Neuronal stem cell (in vitro differentiated cells): Measurements from ENCODE around the gene TMEM244. TPM values are rescaled to one million over a fixed set of nuclear protein-coding genes. Genes with fewer than 3 reads are reported as not detected.

Experiments
- DNase-seq: peaks from one replicate; pipeline ENCODE4 v3.0.0-alpha.2; 2013; ENCODE audit warnings: low spot score
- H2AFZ ChIP-seq: one replicate; pipeline ENCODE4 v1.6.1; 2013; ENCODE audit warnings: mild to moderate bottlenecking, low read length, inconsistent platforms
- H2AK5ac ChIP-seq: 2 replicates; pipeline ENCODE4 v1.6.1; 2013; ENCODE audit warnings: low read depth, mild to moderate bottlenecking, inconsistent platforms, low read length, moderate library complexity, mixed read lengths
- H2BK120ac ChIP-seq: 2 replicates; pipeline ENCODE4 v1.6.1; 2013; ENCODE audit warnings: low read depth, mild to moderate bottlenecking, inconsistent platforms, low read length, moderate library complexity, mixed read lengths
- H2BK12ac ChIP-seq: one replicate; pipeline ENCODE4 v1.6.1; 2013; ENCODE audit warnings: low read length, inconsistent platforms
- H2BK15ac ChIP-seq: 2 replicates; pipeline ENCODE4 v1.6.1; 2013; ENCODE audit warnings: mild to moderate bottlenecking, low read length, inconsistent platforms, mixed read lengths
- H2BK5ac ChIP-seq: one replicate; pipeline ENCODE4 v1.6.1; 2013; ENCODE audit warnings: inconsistent platforms, mild to moderate bottlenecking, low read length, moderate library complexity
- H3K14ac ChIP-seq: one replicate; pipeline ENCODE4 v1.6.1; 2013; ENCODE audit warnings: low read length, inconsistent platforms
- H3K18ac ChIP-seq: 2 replicates; pipeline ENCODE4 v1.6.1; 2013; ENCODE audit warnings: low read length, inconsistent platforms
- H3K23ac ChIP-seq: 2 replicates; pipeline ENCODE4 v1.6.1; 2013; ENCODE audit warnings: low read depth, mild to moderate bottlenecking, mixed read lengths, low read length, inconsistent platforms; ENCODE audit not compliant: poor library complexity
- H3K27ac ChIP-seq: replicated peaks from 3 replicates; pipeline ENCODE4 v1.5.1; 2013; ENCODE audit warnings: low read length, inconsistent platforms
- H3K27me3 ChIP-seq, 3 experiments: 2 replicates each; pipeline ENCODE4 v1.6.1; 2013; ENCODE audit warnings: low read length in 3 of 3, mild to moderate bottlenecking in 2 of 3, inconsistent platforms in 1 of 3, low read depth in 1 of 3, mixed read lengths in 1 of 3, moderate library complexity in 1 of 3; ENCODE audit not compliant: control insufficient read depth in 3 of 3, insufficient read depth in 3 of 3
- H3K36me3 ChIP-seq, 2 donors: replicated peaks in 1 of 2; 2 replicates each; pipeline ENCODE4 v1.6.1; 2013; ENCODE audit warnings: low read length in 2 of 2; ENCODE audit not compliant: control insufficient read depth in 2 of 2, insufficient read depth in 2 of 2
- H3K4ac ChIP-seq: 2 replicates; pipeline ENCODE4 v1.6.1; 2013; ENCODE audit warnings: inconsistent platforms, mild to moderate bottlenecking, low read length, moderate library complexity
- H3K4me1 ChIP-seq, 2 donors: 1 replicate in 1 of 2; 2 replicates in 1 of 2; pipeline ENCODE4 v1.6.1; 2013; ENCODE audit warnings: low read length in 2 of 2, low read depth in 1 of 2; ENCODE audit not compliant: control insufficient read depth in 2 of 2, insufficient read depth in 1 of 2
- H3K4me2 ChIP-seq: one replicate; pipeline ENCODE4 v1.6.1; 2013; ENCODE audit warnings: mild to moderate bottlenecking, low read length, inconsistent platforms; ENCODE audit not compliant: insufficient read depth, poor library complexity, severe bottlenecking
- H3K4me3 ChIP-seq, 2 donors: 2 replicates each; pipeline ENCODE4 v1.5.1; 2013; ENCODE audit warnings: low read length in 2 of 2, mild to moderate bottlenecking in 2 of 2, inconsistent platforms in 1 of 2, moderate library complexity in 1 of 2
- H3K79me1 ChIP-seq: one replicate; pipeline ENCODE4 v1.6.1; 2013; ENCODE audit warnings: low read depth, mild to moderate bottlenecking, inconsistent platforms, low read length, moderate library complexity
- H3K9ac ChIP-seq: one replicate; pipeline ENCODE4 v1.6.1; 2013; ENCODE audit warnings: mild to moderate bottlenecking, low read depth, low read length, inconsistent platforms; ENCODE audit not compliant: poor library complexity
- H3K9me3 ChIP-seq, 2 donors: replicated peaks in 1 of 2; 2 replicates each; pipeline versions ENCODE3 to v1.6.1; 2013; ENCODE audit warnings: low read length in 2 of 2, mild to moderate bottlenecking in 2 of 2, inconsistent platforms in 1 of 2, low read depth in 1 of 2, mixed read lengths in 1 of 2, moderate library complexity in 1 of 2; ENCODE audit not compliant: control insufficient read depth in 2 of 2, insufficient read depth in 1 of 2
- H4K8ac ChIP-seq: one replicate; pipeline ENCODE4 v1.6.1; 2013; ENCODE audit warnings: low read depth, mild to moderate bottlenecking, inconsistent platforms, low read length, moderate library complexity
- H4K91ac ChIP-seq: one replicate; pipeline ENCODE4 v1.6.1; 2013; ENCODE audit warnings: low read length, low read depth, mild to moderate bottlenecking, inconsistent platforms; ENCODE audit not compliant: poor library complexity
- WGBS, 2 donors: extraction: QIAGEN DNeasy Blood & Tissue Kit; methylation state at CpG; one replicate each; pipeline ENCODE4 v1.1.7; 2013; ENCODE audit warnings: missing lambda C conversion rate in 2 of 2, mixed read lengths in 1 of 2; ENCODE audit not compliant: insufficient read length in 2 of 2, insufficient replicate concordance in 1 of 2; ENCODE audit errors: extremely low coverage in 2 of 2; 5-methylcytosine and 5-hydroxymethylcytosine counted together
- polyA plus RNA-seq, 2 experiments: library from polyadenylated mRNA; stranded (reverse); fragments of 200-250 nt; gene quantifications; one replicate each; pipeline ENCODE4 v1.2.3, GENCODE V29; 2013

The TMEM244 gene
- not detected for polyA plus RNA-seq (2013, experiment 1 of 2)
- polyA plus RNA-seq (2013, experiment 2 of 2): not detected

- Histone ChIP-seq H4K91ac (no peak within 1 kb of the TSS), H2AFZ (no peak within 1 kb of the TSS), H3K9me3 (no peaks in the 10 kb centered on the region), H3K9ac (no peak within 1 kb of the TSS), H3K36me3 (no peaks in the 10 kb centered on the region), H2AK5ac (no peak within 1 kb of the TSS), H2BK120ac (no peak within 1 kb of the TSS), H3K4me1 (no peaks in the 10 kb centered on the region), H2BK5ac (no peak within 1 kb of the TSS), H3K79me1 (no peaks in the 10 kb centered on the region), H3K23ac (no peak within 1 kb of the TSS), H3K4me2 (no peak within 1 kb of the TSS), H3K27ac (no peak within 1 kb of the TSS), H3K4me3 (no peak within 1 kb of the TSS), H3K18ac (no peak within 1 kb of the TSS), H2BK12ac (no peak within 1 kb of the TSS), H3K14ac (no peak within 1 kb of the TSS), H3K4ac (no peak within 1 kb of the TSS), H3K27me3 (no peaks in the 10 kb centered on the region), H4K8ac (no peak within 1 kb of the TSS), H2BK15ac (no peak within 1 kb of the TSS)
- DNase-seq: no peak
- no CpG with 5 or more reads among the region's 14 CpGs for WGBS, 2 donors
These were observed at the start of gene TMEM244 for GRCh38 chr6:129860908-129861665. TMEM244 (minus strand) TSS chr6:129861315; CDS start chr6:129861188, 127 bp downstream.

GRCh38 chr6:129908858-129909257 lies 47.7 kb upstream of the TMEM244 start:
- no peaks in the 10 kb centered on the region for H3K79me1 ChIP-seq
- no peak overlapping the region for H3K4me3 ChIP-seq
- H3K23ac ChIP-seq: no peak overlapping the region
- H2AK5ac ChIP-seq: no peak overlapping the region
- no peaks in the 10 kb centered on the region for H3K4me1 ChIP-seq
- no peak overlapping the region for H2BK120ac ChIP-seq
- H3K36me3 ChIP-seq: no peaks in the 10 kb centered on the region
- H3K4me2 ChIP-seq: no peak overlapping the region
- H3K27me3 ChIP-seq: peaks cover 0 to 5% (median 0%) of the 10 kb centered on the region in 3 experiments
- H2AFZ ChIP-seq: no peak overlapping the region
- no peak overlapping the region for H2BK12ac ChIP-seq
- no peak overlapping the region for H4K91ac ChIP-seq
- no peak overlapping the region for H4K8ac ChIP-seq
- no peak overlapping the region for H2BK5ac ChIP-seq
- no peak overlapping the region for H3K4ac ChIP-seq
- H3K9me3 ChIP-seq: peaks cover 0 to 1% of the 10 kb centered on the region in 2 donors
- no peak overlapping the region for H3K9ac ChIP-seq
- no peak overlapping the region for H2BK15ac ChIP-seq
- H3K27ac ChIP-seq: no peak overlapping the region
- DNase-seq: no peak
- no peak overlapping the region for H3K14ac ChIP-seq
- no peak overlapping the region for H3K18ac ChIP-seq

GRCh38 chr6:129908356-129908755 lies 47.2 kb upstream of the TMEM244 start:
- Histone ChIP-seq H2BK15ac (no peak overlapping the region), H4K91ac (no peak overlapping the region)

GRCh38 chr6:129906515-129907077 lies 45.5 kb upstream of the TMEM244 start:
- Histone ChIP-seq H2BK15ac (no peak overlapping the region), H2AFZ (no peak overlapping the region), H3K27me3 (peaks cover 0 to 5% (median 0%) of the 10 kb centered on the region in 3 experiments), H3K9ac (no peak overlapping the region), H3K36me3 (no peaks in the 10 kb centered on the region), H4K91ac (no peak overlapping the region), H3K4me1 (no peaks in the 10 kb centered on the region), H2BK12ac (no peak overlapping the region), H3K4me2 (no peak overlapping the region), H2BK120ac (no peak overlapping the region), H2AK5ac (no peak overlapping the region), H3K18ac (no peak overlapping the region), H3K14ac (no peak overlapping the region), H3K4ac (no peak overlapping the region), H3K79me1 (no peaks in the 10 kb centered on the region), H2BK5ac (no peak overlapping the region), H3K9me3 (no peaks in the 10 kb centered on the region), H3K4me3 (no peak overlapping the region), H3K23ac (no peak overlapping the region), H3K27ac (no peak overlapping the region), H4K8ac (no peak overlapping the region)
- no peak for DNase-seq
- no CpG with 5 or more reads among the region's 3 CpGs for WGBS, 2 donors

More at GRCh38 chr6:129908356-129908755, 47.2 kb upstream of the TMEM244 start:
- no peaks in the 10 kb centered on the region for H3K36me3 ChIP-seq
- no peak overlapping the region for H2BK5ac ChIP-seq
- H3K4ac ChIP-seq: no peak overlapping the region
- no peaks in the 10 kb centered on the region for H3K4me1 ChIP-seq
- no peak overlapping the region for H3K9ac ChIP-seq
- H4K8ac ChIP-seq: no peak overlapping the region
- DNase-seq: no peak
- H2BK120ac ChIP-seq: no peak overlapping the region
- no peak overlapping the region for H3K4me3 ChIP-seq
- H3K27me3 ChIP-seq: peaks cover 0 to 5% (median 0%) of the 10 kb centered on the region in 3 experiments
- H3K4me2 ChIP-seq: no peak overlapping the region
- no peak overlapping the region for H2AFZ ChIP-seq
- no peak overlapping the region for H3K23ac ChIP-seq
- H3K14ac ChIP-seq: no peak overlapping the region
- no peaks in the 10 kb centered on the region for H3K79me1 ChIP-seq
- no peak overlapping the region for H3K18ac ChIP-seq
- no peak overlapping the region for H3K27ac ChIP-seq
- WGBS, 2 donors: no CpG with 5 or more reads among the region's 2 CpGs
- H3K9me3 ChIP-seq: peaks cover 0 to 1% of the 10 kb centered on the region in 2 donors
- no peak overlapping the region for H2BK12ac ChIP-seq
- H2AK5ac ChIP-seq: no peak overlapping the region
